Hematopoietic multipotent progenitor cell treated with erythropoietin and hydrocortisone succinate and interleukin-3 and kit ligand, for 6 days (in vitro differentiated cells): Measurements from ENCODE around the gene ABCC5.
"Not testable (repeated sequence)": the region's sequence is repeated elsewhere in the genome, so short reads cannot be mapped to it uniquely, and the experiment has no call there.

Experiments used
- DNase-seq: peaks from one replicate; pipeline ENCODE4 v3.0.0-alpha.2; 2015

The ABCC5 gene

GRCh38 chr3:184015381-184016019 is 2.2 kb downstream of the ABCC5 start:
- DNase-seq = peak; percentile 39

GRCh38 chr3:184011937-184012889 is 5.5 kb downstream of the ABCC5 start:
- no peak for DNase-seq

GRCh38 chr3:184011230-184011876 is 6.3 kb downstream of the ABCC5 start:
- no peak for DNase-seq

- DNase-seq = no peak
Observed at GRCh38 chr3:184008161-184008560, 9.5 kb downstream of the ABCC5 start.

- not testable (repeated sequence) for DNase-seq
Observed at GRCh38 chr3:184007143-184007813, 10.4 kb downstream of the ABCC5 start.

- peak; percentile 89 for DNase-seq
Observed at GRCh38 chr3:184005941-184006507, 11.7 kb downstream of the ABCC5 start.

GRCh38 chr3:184004476-184004875 is 13.2 kb downstream of the ABCC5 start:
- no peak for DNase-seq

- DNase-seq = no peak
Observed at GRCh38 chr3:184003187-184003967, 14.3 kb downstream of the ABCC5 start.

- no peak for DNase-seq
Observed at GRCh38 chr3:184002469-184002868, 15.2 kb downstream of the ABCC5 start.

GRCh38 chr3:184001761-184002160 is 15.9 kb downstream of the ABCC5 start:
- DNase-seq = no peak

GRCh38 chr3:183991403-183991802 is 26.3 kb downstream of the ABCC5 start:
- DNase-seq = no peak

- DNase-seq = peak; percentile 65
Observed at GRCh38 chr3:183988216-183988790, 29.4 kb downstream of the ABCC5 start.

GRCh38 chr3:183987000-183987600 is 30.6 kb downstream of the ABCC5 start:
- no peak for DNase-seq

GRCh38 chr3:183984749-183985729 is 32.6 kb downstream of the ABCC5 start:
- DNase-seq = no peak

GRCh38 chr3:183984127-183984740 is 33.5 kb downstream of the ABCC5 start:
- no peak for DNase-seq

- DNase-seq = no peak
Observed at GRCh38 chr3:183981990-183982644, 35.6 kb downstream of the ABCC5 start.

GRCh38 chr3:183980403-183980802 is 37.3 kb downstream of the ABCC5 start:
- no peak for DNase-seq

- peak; percentile 55 for DNase-seq
Observed at GRCh38 chr3:183975981-183976662, 41.6 kb downstream of the ABCC5 start.
